GM12872 (cell line): ENCODE results near the gene MAD1L1.

Experiments
- CTCF ChIP-seq: IDR thresholded peaks from 3 replicates; pipeline ENCODE4 v1.5.1; 2011; ENCODE audit warnings: low read depth, mild to moderate bottlenecking, low read length, moderate library complexity; ENCODE audit not compliant: insufficient read depth

Gene MAD1L1

GRCh38 chr7:2029211-2029905, 203.4 kb downstream of the MAD1L1 start:
- no peak for TF ChIP-seq CTCF

- no peak for TF ChIP-seq CTCF
These were observed 204.0 kb downstream of the MAD1L1 start for GRCh38 chr7:2028733-2029132.

- no peak for TF ChIP-seq CTCF
These were observed 207.6 kb downstream of the MAD1L1 start for GRCh38 chr7:2025188-2025587.

GRCh38 chr7:2024567-2024918, 208.2 kb downstream of the MAD1L1 start:
- TF ChIP-seq CTCF = no peak

GRCh38 chr7:2023877-2024566, 208.7 kb downstream of the MAD1L1 start:
- TF ChIP-seq CTCF = no peak

- no peak for TF ChIP-seq CTCF
These were observed 210.0 kb downstream of the MAD1L1 start for GRCh38 chr7:2022737-2023250.

GRCh38 chr7:2022021-2022409, 210.7 kb downstream of the MAD1L1 start:
- TF ChIP-seq CTCF = no peak
